ENCODE measurements around the gene CHID1.

DNA sequence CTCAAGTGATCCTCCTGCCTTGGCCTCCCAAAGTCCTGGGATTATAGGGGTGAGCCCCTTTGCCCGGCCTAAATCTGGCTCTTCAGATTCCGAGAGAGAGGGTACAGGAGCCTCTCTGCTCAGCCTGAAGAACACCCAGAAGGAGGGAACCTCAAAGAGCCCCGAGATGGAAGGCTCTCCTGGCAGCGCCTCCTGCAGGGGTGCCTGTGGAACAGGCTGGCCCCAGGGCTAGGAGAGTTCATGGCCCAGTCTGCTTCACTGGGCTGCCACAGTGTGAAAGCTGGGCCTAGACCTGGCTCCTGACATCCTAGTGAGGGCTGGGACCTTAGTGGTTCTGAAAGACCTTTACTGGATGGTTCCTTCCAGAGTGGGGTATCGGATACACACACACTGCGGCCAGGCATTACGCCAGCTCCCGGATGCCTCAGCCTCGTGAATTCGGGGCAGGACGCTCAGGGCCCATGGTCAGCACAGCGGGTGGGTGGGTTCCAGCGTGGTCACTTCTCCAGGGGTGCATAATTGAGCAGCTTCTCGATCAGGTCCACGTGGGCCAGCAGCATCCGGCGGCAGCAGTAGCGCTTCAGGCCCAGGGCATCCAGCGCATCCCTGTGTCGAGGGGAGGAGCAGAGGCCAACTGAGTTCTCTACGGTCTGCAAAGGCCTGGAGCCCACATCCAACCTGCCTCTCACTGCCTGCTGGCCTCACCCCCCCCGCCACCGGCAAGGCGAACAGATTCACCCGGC, 70.6 kb downstream of the CHID1 start:
- no peak for TF ChIP-seq TAF1 (IDR thresholded peaks at IDR 0.05; ENCODE audit: low read depth)
- no peak for TF ChIP-seq EGR1 (IDR thresholded peaks at IDR 0.05)
